Spleen (tissue), 11 donors: ENCODE results near the gene SEMA5A. TPM values are rescaled to one million over a fixed set of nuclear protein-coding genes. Genes with fewer than 3 reads are reported as not detected.

Experiments used
- DNase-seq: peaks from one replicate; pipeline ENCODE4 v3.0.0-alpha.2; 2020
- H3K27ac ChIP-seq, 8 donors: fragments of 200-600 bp; sonication (generic) in 7 of 8; 1 replicate in 4 of 8; 2 replicates in 4 of 8; pipeline versions ENCODE4 v1.5.0 to v1.8.0; 2016 to 2021; ENCODE audit warnings: inconsistent platforms in 4 of 8, mild to moderate bottlenecking in 4 of 8, moderate library complexity in 1 of 8
- H3K27me3 ChIP-seq, 7 donors: fragments of 200-600 bp; sonication (generic) in 6 of 7; replicated peaks in 1 of 7; 1 replicate in 4 of 7; 2 replicates in 3 of 7; pipeline versions ENCODE4 v1.5.0 to v1.8.0; 2016 to 2021; ENCODE audit warnings: inconsistent platforms in 3 of 7, mild to moderate bottlenecking in 1 of 7
- H3K36me3 ChIP-seq, 6 donors: fragments of 200-600 bp; sonication (generic) in 5 of 6; 1 replicate in 4 of 6; 2 replicates in 2 of 6; pipeline versions ENCODE4 v1.5.0 to v1.8.0; 2016 to 2021; ENCODE audit warnings: inconsistent platforms in 2 of 6
- H3K4me1 ChIP-seq, 6 donors: fragments of 200-600 bp; sonication (generic) in 5 of 6; 1 replicate in 3 of 6; 2 replicates in 3 of 6; pipeline versions ENCODE4 v1.5.0 to v1.8.0; 2016 to 2021; ENCODE audit warnings: inconsistent platforms in 3 of 6
- H3K4me3 ChIP-seq, 8 donors: fragments of 200-600 bp; sonication (generic) in 7 of 8; 1 replicate in 4 of 8; 2 replicates in 4 of 8; pipeline versions ENCODE4 v1.5.0 to v1.8.0; 2016 to 2021; ENCODE audit warnings: inconsistent platforms in 4 of 8, mild to moderate bottlenecking in 4 of 8, moderate library complexity in 2 of 8
- H3K9me3 ChIP-seq, 8 donors: fragments of 200-600 bp; sonication (generic) in 7 of 8; 1 replicate in 4 of 8; 2 replicates in 4 of 8; pipeline versions ENCODE4 v1.5.0 to v1.8.0; 2016 to 2021; ENCODE audit warnings: inconsistent platforms in 4 of 8
- POLR2A ChIP-seq, 3 donors: fragments of 450-650 bp; IDR thresholded peaks; one replicate each; pipeline ENCODE4 v1.5.1; 2017; ENCODE audit warnings: antibody characterized with exemption in 3 of 3, mild to moderate bottlenecking in 1 of 3
- POLR2AphosphoS5 ChIP-seq, 3 donors: sonication (generic); formaldehyde crosslinking; IDR thresholded peaks; one replicate each; pipeline ENCODE4 v1.5.1; 2017; ENCODE audit warnings: antibody characterized with exemption in 3 of 3
- WGBS, 5 donors: extraction: QIAGEN DNeasy Blood & Tissue Kit in 3 of 5; methylation state at CpG; one replicate each; pipeline versions ENCODE4 v1.1.5 to v1.1.7; 2013 to 2018; 5-methylcytosine and 5-hydroxymethylcytosine counted together
- intact Hi-C: fragments of 100-400 bp; cut with DNase I; formaldehyde crosslinking; loops from one replicate; pipeline ENCODE4 v1.15.0; 2023; ENCODE audit warnings: low total_unique reads
- polyA plus RNA-seq, 3 donors: library from polyadenylated mRNA; stranded (reverse); fragments of 200-250 nt; gene quantifications; one replicate each; pipeline ENCODE4 v1.2.1, GENCODE V29; 2013
- total RNA-seq, 7 donors: library from RNA; depleted of rRNA in 3 of 7; stranded (reverse); fragments of >200 nt in 3 of 7; fragmentation: NEBNext Ultra II Directional in 4 of 7; extraction: Animal tissue kit (Norgen Biotek cat#: 25700) in 4 of 7; gene quantifications; one replicate each; pipeline versions ENCODE4 v1.1.0 to v1.2.1, GENCODE V29; 2016 to 2021
- TF ChIP-seq, protein P1 (sequence below), 11 experiments: fragments of 200-600 bp in 7 of 11; fragments of 450-650 bp in 4 of 11; sonication (generic) in 4 of 11; IDR thresholded peaks in 8 of 11; conservative IDR thresholded peaks in 3 of 11; 1 replicate in 7 of 11; 2 replicates in 4 of 11; pipeline versions ENCODE4 v1.4.0 to v1.8.0; 2016 to 2021; ENCODE audit warnings: antibody characterized with exemption in 11 of 11, inconsistent platforms in 4 of 11, mild to moderate bottlenecking in 1 of 11
- donor health status: healthy with polysubstance abuse.
- donor health status: DM: no; HTN: no; CAD: no; lungs with moderate emphysema.
- donor health status: DM: no; HTN: no; CAD: no.
- donor health status: Bipolar disorder and iron deficiency.
- donor health status: healthy.
- donor health status: DM: no; HTN: no; CAD: no.
- donor health status: DM: yes; HTN: yes; CAD: no.

Gene SEMA5A
- total and polyA plus RNA-seq, 10 donors = 1.4 to 30.9 (median 13.1) TPM

DNA sequence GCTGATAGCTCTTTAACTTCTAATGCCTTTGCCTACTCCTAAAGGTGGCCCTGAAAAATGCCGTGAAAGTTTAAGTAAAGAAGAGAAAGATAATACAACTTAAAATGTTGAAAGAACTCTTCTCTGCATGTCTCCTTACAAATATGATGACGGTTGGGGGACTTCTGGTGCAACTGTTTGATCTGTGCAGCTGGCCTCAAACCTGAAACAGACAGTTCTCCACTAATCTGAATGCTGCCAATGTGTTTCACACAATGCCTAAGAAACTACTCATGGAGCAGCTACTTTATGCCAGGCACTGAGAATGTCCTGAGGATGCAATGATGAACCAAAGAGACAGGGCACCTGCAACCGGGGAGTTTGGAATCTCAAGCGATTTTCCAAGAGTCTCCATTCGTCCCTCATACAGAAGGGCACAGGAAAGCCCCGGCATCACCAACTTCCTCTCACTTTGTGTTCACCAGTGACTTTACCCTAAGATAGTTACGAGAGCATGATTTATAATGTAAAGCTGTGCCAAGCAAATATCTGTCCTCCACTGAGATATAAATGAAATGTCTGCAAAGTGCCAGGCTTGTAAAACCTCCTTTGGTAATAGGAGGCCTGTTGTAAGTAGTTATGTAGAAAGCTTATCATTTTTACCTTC, 455.4 kb downstream of the SEMA5A start:
- 66 to 78% (median 74%) methylated on average over 7 of the region's 7 CpGs for WGBS, 5 donors
- Histone ChIP-seq H3K27ac (no peak overlapping the region), H3K4me3 (no peak overlapping the region), H3K36me3 (no peaks in the 10 kb centered on the region), H3K27me3 (no peaks in the 10 kb centered on the region), H3K4me1 (no peaks in the 10 kb centered on the region), H3K9me3 (peaks cover 0 to 4% (median 0%) of the 10 kb centered on the region in 8 donors)
- intact Hi-C loops = no loop called here
- no peak for DNase-seq
- TF ChIP-seq, protein P1, sequence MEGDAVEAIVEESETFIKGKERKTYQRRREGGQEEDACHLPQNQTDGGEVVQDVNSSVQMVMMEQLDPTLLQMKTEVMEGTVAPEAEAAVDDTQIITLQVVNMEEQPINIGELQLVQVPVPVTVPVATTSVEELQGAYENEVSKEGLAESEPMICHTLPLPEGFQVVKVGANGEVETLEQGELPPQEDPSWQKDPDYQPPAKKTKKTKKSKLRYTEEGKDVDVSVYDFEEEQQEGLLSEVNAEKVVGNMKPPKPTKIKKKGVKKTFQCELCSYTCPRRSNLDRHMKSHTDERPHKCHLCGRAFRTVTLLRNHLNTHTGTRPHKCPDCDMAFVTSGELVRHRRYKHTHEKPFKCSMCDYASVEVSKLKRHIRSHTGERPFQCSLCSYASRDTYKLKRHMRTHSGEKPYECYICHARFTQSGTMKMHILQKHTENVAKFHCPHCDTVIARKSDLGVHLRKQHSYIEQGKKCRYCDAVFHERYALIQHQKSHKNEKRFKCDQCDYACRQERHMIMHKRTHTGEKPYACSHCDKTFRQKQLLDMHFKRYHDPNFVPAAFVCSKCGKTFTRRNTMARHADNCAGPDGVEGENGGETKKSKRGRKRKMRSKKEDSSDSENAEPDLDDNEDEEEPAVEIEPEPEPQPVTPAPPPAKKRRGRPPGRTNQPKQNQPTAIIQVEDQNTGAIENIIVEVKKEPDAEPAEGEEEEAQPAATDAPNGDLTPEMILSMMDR (IDR thresholded peaks at IDR 0.05 in 8 of 11, conservative IDR thresholded peaks at IDR 0.05 in 3 of 11) = no peak
- no peak for TF ChIP-seq POLR2AphosphoS5 (IDR thresholded peaks at IDR 0.05)
- TF ChIP-seq POLR2A (IDR thresholded peaks at IDR 0.05) = no peak

DNA sequence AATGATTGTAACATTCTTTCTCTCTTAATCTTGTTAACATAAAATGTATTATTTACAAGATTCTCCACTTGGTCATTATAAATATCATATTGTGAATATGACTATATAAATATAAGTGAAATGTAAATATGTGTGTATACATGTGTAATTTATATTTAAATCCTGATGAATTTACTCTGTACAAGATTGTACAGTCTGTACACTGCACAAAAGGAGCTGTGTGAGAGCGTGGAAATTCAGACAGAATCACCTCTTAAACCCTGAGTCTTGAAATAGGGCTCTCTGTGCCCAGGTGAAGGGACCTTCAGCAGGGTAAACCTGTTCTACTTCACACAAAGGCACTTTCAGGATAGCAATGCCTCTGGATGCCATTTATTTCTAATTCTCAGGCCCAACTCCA, 456.0 kb downstream of the SEMA5A start:
- H3K4me1 ChIP-seq = no peaks in the 10 kb centered on the region
- WGBS, 5 donors = 65 to 83% (median 70%) methylated on average over 1 of the region's 1 CpG
- peaks cover 0 to 10% (median 0%) of the 10 kb centered on the region in 8 donors for H3K9me3 ChIP-seq
- H3K36me3 ChIP-seq = no peaks in the 10 kb centered on the region
- no peaks in the 10 kb centered on the region for H3K27me3 ChIP-seq
- intact Hi-C loops = no loop called here
- H3K4me3 ChIP-seq = no peak overlapping the region
- no peak for DNase-seq
- no peak overlapping the region for H3K27ac ChIP-seq
- no peak for TF ChIP-seq POLR2A (IDR thresholded peaks at IDR 0.05)
- TF ChIP-seq POLR2AphosphoS5 (IDR thresholded peaks at IDR 0.05) = no peak
- TF ChIP-seq, protein P1 (IDR thresholded peaks at IDR 0.05 in 8 of 11, conservative IDR thresholded peaks at IDR 0.05 in 3 of 11) = no peak

DNA sequence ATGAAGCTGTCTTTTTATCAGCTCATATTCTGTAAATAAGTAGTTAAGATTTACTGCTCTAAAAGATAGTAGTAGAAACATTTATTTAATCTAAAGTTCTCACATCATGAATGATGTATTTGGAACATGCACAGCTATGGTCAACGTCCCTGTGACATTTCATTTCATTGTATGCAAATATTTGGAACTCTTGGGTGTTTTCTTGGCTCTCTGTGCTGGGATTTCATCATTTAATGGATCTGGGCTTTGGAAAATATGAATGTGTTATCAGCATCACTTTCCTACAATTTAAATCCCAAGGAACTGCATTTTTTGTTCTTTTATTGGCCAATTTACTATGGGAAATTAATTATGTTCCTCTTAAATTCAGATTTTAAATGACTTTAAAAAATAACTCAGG, 462.9 kb downstream of the SEMA5A start:
- no peak for DNase-seq
- Histone ChIP-seq H3K27me3 (no peaks in the 10 kb centered on the region), H3K4me3 (no peak overlapping the region), H3K27ac (no peak overlapping the region), H3K4me1 (no peaks in the 10 kb centered on the region), H3K9me3 (peaks cover 0 to 32% (median 7%) of the 10 kb centered on the region in 8 donors), H3K36me3 (no peaks in the 10 kb centered on the region)
- intact Hi-C loops = no loop called here
- WGBS, 5 donors = 42 to 58% (median 45%) methylated on average over 1 of the region's 1 CpG
- TF ChIP-seq, protein P1 (IDR thresholded peaks at IDR 0.05 in 8 of 11, conservative IDR thresholded peaks at IDR 0.05 in 3 of 11) = no peak
- TF ChIP-seq POLR2A (IDR thresholded peaks at IDR 0.05) (no peak), POLR2AphosphoS5 (IDR thresholded peaks at IDR 0.05) (no peak)

DNA sequence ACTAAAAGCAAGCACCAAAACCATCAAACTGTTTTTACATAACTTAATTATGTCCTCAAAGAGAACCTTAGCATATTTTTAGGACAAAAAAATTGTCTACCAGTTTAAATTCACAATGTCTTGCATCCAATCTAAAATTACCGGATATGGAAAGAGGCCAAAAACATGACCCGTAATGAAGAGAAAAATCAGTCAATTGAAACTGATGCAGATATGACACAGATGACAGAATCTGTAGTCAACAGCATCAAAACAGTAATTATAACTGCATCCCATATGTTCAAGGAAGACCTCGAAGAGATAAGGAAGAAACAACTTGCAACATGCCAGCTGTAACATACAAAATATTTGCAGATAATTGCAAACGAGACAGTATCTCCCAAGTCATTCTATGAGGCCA, 473.2 kb downstream of the SEMA5A start:
- Histone ChIP-seq H3K36me3 (no peaks in the 10 kb centered on the region), H3K4me1 (no peaks in the 10 kb centered on the region), H3K9me3 (peaks cover 0 to 4% (median 0%) of the 10 kb centered on the region in 8 donors), H3K4me3 (no peak overlapping the region), H3K27me3 (no peaks in the 10 kb centered on the region), H3K27ac (no peak overlapping the region)
- intact Hi-C loops = no loop called here
- DNase-seq = no peak
- TF ChIP-seq POLR2A (IDR thresholded peaks at IDR 0.05) = no peak
- no peak for TF ChIP-seq POLR2AphosphoS5 (IDR thresholded peaks at IDR 0.05)
- 51 to 75% (median 64%) methylated on average over 4 of the region's 4 CpGs for WGBS, 5 donors
